Natural killer cell (primary cell): Measurements from ENCODE around the gene ORAI3. TPM values are rescaled to one million over a fixed set of nuclear protein-coding genes. Genes with fewer than 3 reads are reported as not detected.
A peak's percentile ranks its signal among the peaks of the same experiment; 100 is the strongest.

Source experiments
- ATAC-seq, 3 donors: fragments of 150-1000 bp in 2 of 3; fragments of 200-7000 bp in 1 of 3; cut with Tn5 transposase; 1 replicate in 1 of 3; 2 replicates in 2 of 3; pipeline ENCODE4 v1.10.0; 2021; ENCODE audit warnings: mild to moderate bottlenecking in 2 of 3, moderate library complexity in 2 of 3
- DNase-seq, 2 donors: peaks; one replicate each; pipeline versions ENCODE4 v3.0.0 to v3.0.0-alpha.2; 2013 to 2021; ENCODE audit warnings: mixed read lengths in 1 of 2
- H3K27ac ChIP-seq: one replicate; pipeline ENCODE4 v1.5.1; 2013; ENCODE audit warnings: mild to moderate bottlenecking, low read length
- H3K27me3 ChIP-seq: one replicate; pipeline ENCODE4 v1.6.1; 2013; ENCODE audit warnings: low read length; ENCODE audit not compliant: control insufficient read depth, insufficient read depth
- H3K36me3 ChIP-seq: one replicate; pipeline ENCODE4 v1.6.1; 2013; ENCODE audit warnings: low read length; ENCODE audit not compliant: control insufficient read depth, insufficient read depth
- H3K4me1 ChIP-seq: one replicate; pipeline ENCODE4 v1.6.1; 2013; ENCODE audit warnings: low read length; ENCODE audit not compliant: control insufficient read depth, insufficient read depth
- H3K4me3 ChIP-seq: one replicate; pipeline ENCODE4 v1.5.1; 2013; ENCODE audit warnings: low read length
- H3K9me3 ChIP-seq: one replicate; pipeline ENCODE4 v1.6.1; 2013; ENCODE audit warnings: low read length; ENCODE audit not compliant: control insufficient read depth, insufficient read depth
- H3K27ac Mint-ChIP-seq, 2 donors: one replicate each; pipeline ENCODE4 v1.8.0; 2022; ENCODE audit warnings: mild to moderate bottlenecking in 2 of 2, mixed read lengths in 2 of 2, moderate library complexity in 1 of 2
- H3K27me3 Mint-ChIP-seq, 2 donors: one replicate each; pipeline ENCODE4 v1.8.0; 2022; ENCODE audit warnings: low read depth in 2 of 2, mixed read lengths in 2 of 2
- H3K36me3 Mint-ChIP-seq: one replicate; pipeline ENCODE4 v1.8.0; 2022; ENCODE audit warnings: mixed read lengths
- H3K4me1 Mint-ChIP-seq, 2 donors: one replicate each; pipeline ENCODE4 v1.8.0; 2022; ENCODE audit warnings: mixed read lengths in 2 of 2
- H3K4me3 Mint-ChIP-seq: one replicate; pipeline ENCODE4 v1.8.0; 2022; ENCODE audit warnings: mild to moderate bottlenecking, moderate library complexity, mixed read lengths
- H3K9me3 Mint-ChIP-seq, 2 donors: one replicate each; pipeline ENCODE4 v1.8.0; 2022; ENCODE audit warnings: mixed read lengths in 2 of 2
- CTCF ChIP-seq: fragments of 200-600 bp; IDR thresholded peaks from one replicate; pipeline ENCODE4 v1.8.0; 2022; ENCODE audit warnings: antibody characterized with exemption
- WGBS: methylation state at CpG from one replicate; pipeline ENCODE4 v1.1.7; 2013; ENCODE audit warnings: missing lambda C conversion rate; ENCODE audit not compliant: insufficient coverage; 5-methylcytosine and 5-hydroxymethylcytosine counted together
- intact Hi-C: fragments of 100-400 bp; cut with micrococcal nuclease; formaldehyde crosslinking; loops from one replicate; pipeline ENCODE4 v1.14.2; 2022
- total RNA-seq, 4 donors: library from RNA; stranded (reverse); fragments of 120-200 nt in 1 of 4; gene quantifications; one replicate each; pipeline versions ENCODE4 v1.2.3 to v1.2.4, GENCODE V29; 2013 to 2022

ORAI3 gene
- total RNA-seq: 10 to 100 TPM; 10.8 to 19.8 (median 12.8) TPM
- total RNA-seq (2013): 24.1 TPM

GRCh38 chr16:30948667-30949649 is at the start of gene ORAI3:
Gene ORAI3, plus strand, starts transcription at chr16:30949068. Its CDS starts 222 bp downstream, at chr16:30949290.
- H3K4me1 Mint-ChIP-seq: peaks cover 10 to 34% of the 10 kb centered on the region in 2 donors
- H3K9me3 ChIP-seq: no peaks in the 10 kb centered on the region
- peaks cover 30% of the 10 kb centered on the region for H3K4me1 ChIP-seq
- DNase-seq (peak in 1 of 2 donors; percentile 62), ATAC-seq (peak; percentile 63 to 77 (median 67))
- H3K36me3 ChIP-seq: no peaks in the 10 kb centered on the region
- WGBS: 2% methylated on average over 70 of the region's 70 CpGs
- peak within 1 kb of the TSS; percentile 60 to 88 for H3K27ac Mint-ChIP-seq
- no peak for TF ChIP-seq CTCF
- peak within 1 kb of the TSS; percentile 71 for H3K27ac ChIP-seq
- H3K9me3 Mint-ChIP-seq: no peaks in the 10 kb centered on the region
- no peaks in the 10 kb centered on the region for H3K27me3 Mint-ChIP-seq
- intact Hi-C loops: no loop called here
- no peaks in the 10 kb centered on the region for H3K36me3 Mint-ChIP-seq
- H3K4me3 ChIP-seq: peak within 1 kb of the TSS; percentile 74
- no peaks in the 10 kb centered on the region for H3K27me3 ChIP-seq
- H3K4me3 Mint-ChIP-seq: peak within 1 kb of the TSS; percentile 92

- Mint-ChIP-seq H3K36me3 (no peaks in the 10 kb centered on the region), H3K4me3 (no peak overlapping the region), H3K9me3 (peaks cover 2% of the 10 kb centered on the region in 2 donors), H3K27ac (peak overlapping the region in 1 of 2 donors; percentile 26), H3K27me3 (no peaks in the 10 kb centered on the region), H3K4me1 (peaks cover 33 to 53% of the 10 kb centered on the region in 2 donors)
- H3K9me3 ChIP-seq: no peaks in the 10 kb centered on the region
- TF ChIP-seq CTCF: no peak
- no peak overlapping the region for H3K27ac ChIP-seq
- intact Hi-C loops: no loop called here
- no peak for DNase-seq
- H3K4me1 ChIP-seq: peaks cover 57% of the 10 kb centered on the region
- H3K4me3 ChIP-seq: no peak overlapping the region
- H3K27me3 ChIP-seq: no peaks in the 10 kb centered on the region
- no peaks in the 10 kb centered on the region for H3K36me3 ChIP-seq
- 49% methylated on average over 2 of the region's 2 CpGs for WGBS
- ATAC-seq: no peak
Observed at GRCh38 chr16:30899794-30900193, 49.1 kb upstream of the ORAI3 start.

GRCh38 chr16:30900588-30900987 is 48.3 kb upstream of the ORAI3 start:
- Mint-ChIP-seq H3K4me3 (peak overlapping the region; percentile 45), H3K27me3 (no peaks in the 10 kb centered on the region), H3K27ac (peak overlapping the region; percentile 66 to 70), H3K4me1 (peaks cover 31 to 45% of the 10 kb centered on the region in 2 donors), H3K9me3 (peaks cover 2% of the 10 kb centered on the region in 2 donors), H3K36me3 (no peaks in the 10 kb centered on the region)
- no peak overlapping the region for H3K4me3 ChIP-seq
- no peaks in the 10 kb centered on the region for H3K27me3 ChIP-seq
- 97% methylated on average over 5 of the region's 5 CpGs for WGBS
- peaks cover 57% of the 10 kb centered on the region for H3K4me1 ChIP-seq
- no peaks in the 10 kb centered on the region for H3K36me3 ChIP-seq
- DNase-seq: no peak
- ATAC-seq: no peak
- TF ChIP-seq CTCF: no peak
- intact Hi-C loops: no loop called here
- H3K9me3 ChIP-seq: no peaks in the 10 kb centered on the region
- no peak overlapping the region for H3K27ac ChIP-seq
